HEK293T (cell line): Measurements from ENCODE around the gene CCDC70.

ENCODE experiments used
- ARNT ChIP-seq: fragments of 450-650 bp; IDR thresholded peaks from 2 replicates; pipeline ENCODE4 v1.6.1; 2017; ENCODE audit warnings: mild to moderate bottlenecking
- BHLHE40 ChIP-seq: fragments of 450-650 bp; IDR thresholded peaks from 2 replicates; pipeline ENCODE4 v1.6.1; 2016; ENCODE audit warnings: mild to moderate bottlenecking, moderate library complexity, borderline replicate concordance
- ELF4 ChIP-seq: fragments of 450-650 bp; IDR thresholded peaks from 2 replicates; pipeline ENCODE4 v1.6.1; 2017; ENCODE audit warnings: antibody characterized with exemption
- FOXK2 ChIP-seq: fragments of 450-650 bp; IDR thresholded peaks from 2 replicates; pipeline ENCODE4 v1.6.1; 2016; ENCODE audit warnings: mild to moderate bottlenecking
- HDGF ChIP-seq: fragments of 450-650 bp; IDR thresholded peaks from 2 replicates; pipeline ENCODE4 v1.6.1; 2017; ENCODE audit warnings: antibody characterized with exemption, borderline replicate concordance
- L3MBTL2 ChIP-seq: fragments of 450-650 bp; conservative IDR thresholded peaks from 2 replicates; pipeline ENCODE4 v1.6.1; 2016; ENCODE audit warnings: mild to moderate bottlenecking
- SP1 ChIP-seq: fragments of 450-650 bp; IDR thresholded peaks from 2 replicates; pipeline ENCODE4 v1.6.1; 2017
- TARDBP ChIP-seq: fragments of 450-650 bp; IDR thresholded peaks from 2 replicates; pipeline ENCODE4 v1.6.1; 2016

- no peak for TF ChIP-seq SP1
- TF ChIP-seq ARNT = no peak
- no peak for TF ChIP-seq TARDBP
- TF ChIP-seq BHLHE40 = no peak
- no peak for TF ChIP-seq ELF4
- no peak for TF ChIP-seq L3MBTL2
- no peak for TF ChIP-seq HDGF
- no peak for TF ChIP-seq FOXK2
Observed at GRCh38 chr13:51856998-51857397, 4.8 kb upstream of the CCDC70 start.
